Left cardiac atrium (tissue), 4 donors: ENCODE data around the gene MSH5. TPM values are rescaled to one million over a fixed set of nuclear protein-coding genes. Genes with fewer than 3 reads are reported as not detected.

ENCODE experiments used
- ATAC-seq, 2 donors: fragments of 200-7000 bp; cut with Tn5 transposase; one replicate each; pipeline ENCODE4 v1.9.1; 2020; ENCODE audit warnings: mild to moderate bottlenecking in 2 of 2, moderate library complexity in 2 of 2
- DNase-seq: peaks from one replicate; pipeline ENCODE4 v3.0.0-alpha.2; 2020
- intact Hi-C, 2 donors: fragments of 100-400 bp; cut with DNase I; formaldehyde crosslinking; loops; one replicate each; pipeline versions ENCODE4 v1.14.1 to v1.15.1; 2022 to 2023
- total RNA-seq, 2 donors: library from RNA; stranded (reverse); fragmentation: NEBNext Ultra II Directional; extraction: Animal tissue kit (Norgen Biotek cat#: 25700); gene quantifications; one replicate each; pipeline ENCODE4 v1.2.1, GENCODE V29; 2021
- donor health status: DM: no; HTN: yes; CAD: no.
- donor health status: DM: no; HTN: yes; CAD: no; lungs with severe emphysema.
- donor health status: DM: yes; HTN: yes; CAD: no.
- donor health status: Dilated cardiomyopathy.

The MSH5 gene
- total RNA-seq, 2 donors from 2014 or later: 2.6 to 3.0 TPM

DNA sequence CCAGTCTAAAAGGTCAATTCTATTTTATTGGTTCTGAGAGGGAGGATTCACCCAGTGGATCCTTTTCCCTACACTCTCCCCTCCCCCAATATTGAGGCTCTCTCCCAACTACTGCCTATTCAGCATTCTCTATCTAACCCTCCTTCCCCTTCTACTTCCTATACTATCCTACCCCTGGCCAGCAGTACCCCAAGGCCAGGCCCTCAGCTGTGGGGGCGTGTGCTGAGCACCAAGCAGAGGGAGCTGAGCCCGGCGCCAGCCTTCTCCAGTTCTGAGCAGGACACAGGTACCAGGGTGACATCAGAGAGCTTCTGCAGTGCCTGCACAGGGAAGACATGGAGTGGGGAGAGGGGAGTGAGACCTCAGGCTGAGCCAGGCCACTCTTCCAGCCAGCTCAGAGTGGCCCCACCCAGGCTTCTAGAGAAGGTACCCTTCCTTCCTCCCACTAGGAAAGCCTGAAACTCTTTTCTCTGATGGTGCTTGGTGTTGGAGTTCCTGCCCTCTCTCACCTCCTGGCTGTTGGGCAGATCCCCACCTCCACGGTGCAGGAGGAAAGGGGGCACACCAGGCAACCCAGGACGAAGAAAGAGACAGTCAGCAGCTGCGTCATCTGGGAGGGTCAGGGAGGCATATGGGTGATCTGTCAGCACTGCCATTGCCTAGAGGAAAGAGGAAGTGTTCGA, 12.6 kb upstream of the MSH5 start:
- ATAC-seq: no peak
- DNase-seq: no peak
- intact Hi-C loops: no loop called here

GRCh38 chr6:31727717-31728671, 11.8 kb upstream of the MSH5 start:
- peak; percentile 41 for DNase-seq
- no peak for ATAC-seq
- intact Hi-C loops: no loop called here

DNA sequence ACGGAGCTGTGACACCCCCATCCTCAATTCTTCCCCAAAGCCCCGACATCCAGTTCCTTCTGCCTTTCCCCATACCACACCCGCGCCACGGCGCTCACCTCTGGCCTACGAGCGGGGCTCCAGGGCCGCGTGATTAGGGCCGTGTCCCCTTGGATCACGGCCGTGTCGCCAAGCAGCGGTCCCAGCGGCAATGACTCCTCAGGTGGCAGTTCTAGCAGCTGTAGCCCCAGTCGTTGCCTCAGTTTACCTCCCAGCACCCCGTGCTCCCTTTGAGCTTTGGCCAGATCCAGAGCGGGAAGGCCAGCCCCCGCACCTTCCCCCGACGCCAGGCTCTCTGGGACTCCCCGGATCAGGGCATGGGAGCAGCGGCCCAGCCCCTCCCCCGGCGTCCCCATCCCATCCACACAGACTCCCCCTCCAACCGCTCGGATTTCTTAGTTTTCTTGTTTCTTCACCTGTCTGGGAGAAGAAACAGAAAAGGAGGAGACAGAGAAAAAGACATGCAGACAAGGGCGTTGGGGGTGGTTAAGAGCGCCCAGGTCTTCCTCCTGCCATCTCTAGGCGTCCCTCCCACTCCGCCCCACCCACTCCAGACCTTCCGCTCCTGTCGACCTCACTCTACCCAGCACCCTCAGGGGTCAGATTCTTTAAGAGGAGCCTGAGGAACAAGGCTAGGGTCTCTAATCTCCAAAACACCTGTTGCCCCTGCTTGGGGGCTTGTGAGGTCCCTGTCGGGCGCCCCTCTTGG, 10.9 kb upstream of the MSH5 start, which contains the start of gene DDAH2:
DDAH2 (minus strand) TSS at position 533 of the 748 bp plus-strand sequence; CDS start at position 395, 138 bp downstream.
- intact Hi-C loops: no loop called here
- peak; percentile 41 for DNase-seq
- peak; percentile 32 to 44 for ATAC-seq

DNA sequence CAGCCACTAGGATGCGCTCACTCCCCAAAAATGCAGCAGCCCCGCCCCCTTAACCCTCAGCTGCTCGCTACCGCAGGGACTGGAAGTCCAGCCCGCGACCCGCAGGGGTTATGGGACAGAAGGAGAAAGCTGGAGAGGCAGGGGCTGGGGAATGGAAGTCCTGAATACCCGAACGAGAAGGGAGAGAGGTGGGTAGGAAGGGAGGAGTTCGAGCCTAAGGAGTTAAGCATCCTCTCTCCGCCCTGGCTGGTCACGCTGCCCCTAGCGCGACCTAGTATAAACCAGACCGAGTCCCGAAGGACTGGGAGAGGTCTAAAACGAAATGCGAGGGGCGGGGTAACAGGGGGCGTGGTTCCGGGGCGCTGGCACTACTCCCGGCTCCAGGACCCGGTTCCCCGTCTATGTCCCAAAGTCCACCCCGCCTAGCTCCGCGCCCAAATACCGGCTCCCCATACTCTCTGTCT, 10.3 kb upstream of the MSH5 start:
- DNase-seq: peak; percentile 90
- intact Hi-C loops: no loop called here

GRCh38 chr6:31729979-31730630, 9.7 kb upstream of the MSH5 start:
- peak; percentile 93 for DNase-seq
- peak; percentile 80 to 88 for ATAC-seq
- intact Hi-C loops: loop anchor here in 1 of 2 donors (10.0 kb wide), 2 partner anchors 65 to 105 kb away; partner anchors contain the start of gene VARS1

More for the DNA sequence above, 10.3 kb upstream of the MSH5 start:
- peak; percentile 84 to 88 for ATAC-seq

DNA sequence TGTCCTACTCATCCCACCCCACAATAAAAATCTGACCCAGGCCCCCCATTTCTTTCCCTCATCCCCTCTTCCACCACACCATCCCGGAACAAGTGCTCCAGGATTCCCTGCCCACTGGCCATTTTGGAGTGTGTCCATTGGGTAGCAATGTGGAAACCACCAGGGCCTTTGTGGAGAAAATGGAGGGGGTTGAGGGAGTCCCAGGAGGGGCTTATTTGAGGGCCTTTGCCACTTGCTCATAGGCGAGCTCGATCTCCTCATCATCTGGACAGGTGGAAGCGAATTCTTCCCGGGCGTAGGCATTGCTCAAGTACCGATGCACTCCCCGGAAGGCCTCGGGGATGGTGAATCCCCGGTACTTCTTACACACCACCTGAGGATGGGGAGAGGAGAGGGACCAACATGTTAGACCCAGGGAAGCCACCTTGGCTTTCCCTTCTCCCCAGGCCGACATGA, 9.1 kb upstream of the MSH5 start:
- intact Hi-C loops: loop anchor here in 1 of 2 donors (10.0 kb wide), 2 partner anchors 64 to 104 kb away; partner anchors contain the start of gene VARS1

DNA sequence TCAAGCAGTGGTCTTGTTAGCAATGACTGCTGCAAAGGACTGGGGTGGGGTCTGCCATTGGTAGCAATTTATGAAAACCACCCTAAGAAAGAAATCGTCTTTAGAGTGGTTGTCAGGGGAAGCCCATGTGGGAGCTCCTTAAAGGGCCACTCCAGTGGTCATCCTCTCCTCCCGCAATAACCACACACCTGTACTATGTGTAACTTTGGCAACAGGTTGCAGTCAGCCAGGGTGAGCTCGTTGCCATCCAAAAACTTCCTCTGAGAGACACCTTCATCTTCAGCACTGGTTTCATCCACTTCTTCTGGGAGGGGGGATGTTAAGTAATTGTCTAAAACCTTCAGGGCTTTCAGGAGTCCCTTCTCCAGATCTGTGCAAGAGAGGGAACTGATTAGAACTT, 7.8 kb upstream of the MSH5 start:
- ATAC-seq: no peak
- intact Hi-C loops: loop anchor here in 1 of 2 donors (10.0 kb wide), 2 partner anchors 63 to 103 kb away; partner anchors contain the start of gene VARS1

More for the DNA sequence above, 9.1 kb upstream of the MSH5 start:
- ATAC-seq: no peak
- no peak for DNase-seq

DNA sequence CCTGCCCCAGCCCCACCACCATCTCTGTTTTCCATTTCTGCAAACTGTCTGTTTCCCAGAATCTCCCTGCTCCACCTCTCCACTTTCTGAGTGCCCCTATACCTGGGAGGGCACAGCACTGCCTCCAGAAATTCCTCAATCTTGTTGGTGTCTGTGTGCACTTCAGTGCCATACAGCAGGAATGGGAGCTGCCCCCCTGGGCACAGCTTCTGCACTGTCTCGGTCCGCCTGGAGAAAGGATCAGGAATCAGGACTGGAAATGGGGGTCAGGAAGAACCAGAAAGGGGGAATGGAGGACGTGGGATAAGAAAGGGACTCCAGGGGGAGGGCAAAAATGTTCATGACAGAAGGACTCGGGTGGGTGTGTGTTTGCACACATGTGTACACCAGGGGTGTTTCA, 6.1 kb upstream of the MSH5 start:
- DNase-seq: no peak
- intact Hi-C loops: loop anchor here in 1 of 2 donors (10.0 kb wide), 2 partner anchors 61 to 101 kb away; partner anchors contain the start of gene VARS1
- ATAC-seq: no peak

More for the DNA sequence above, 7.8 kb upstream of the MSH5 start:
- DNase-seq: no peak

DNA sequence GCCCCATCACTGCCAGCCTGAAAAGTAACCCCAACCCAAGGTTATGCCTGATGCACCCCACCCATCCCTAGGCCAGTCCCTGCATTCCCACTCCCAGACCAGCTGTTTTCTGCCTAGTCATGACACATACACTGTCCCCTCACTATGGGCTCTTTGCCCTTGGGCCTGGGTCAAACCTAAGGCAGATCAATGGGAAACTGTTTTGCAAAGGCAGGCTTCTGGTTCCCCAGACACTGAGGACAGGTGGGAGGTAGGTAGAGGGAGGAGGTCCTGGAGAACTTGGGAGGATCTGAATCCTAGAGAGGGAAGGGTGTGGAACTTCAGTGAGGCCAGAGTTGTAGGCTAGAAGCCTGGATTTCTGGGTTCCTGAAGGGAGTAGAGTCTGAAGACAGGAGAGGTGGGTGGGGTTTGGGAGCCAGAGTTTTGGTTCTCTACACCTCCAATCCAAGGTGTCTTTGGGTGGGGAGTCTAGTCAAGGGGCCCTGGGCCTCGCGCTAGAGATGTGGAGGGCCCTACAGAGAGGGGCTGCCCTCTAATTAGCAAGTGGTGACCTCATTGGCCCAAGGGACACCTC, 5.5 kb upstream of the MSH5 start:
- ATAC-seq: no peak
- intact Hi-C loops: loop anchor here in 1 of 2 donors (10.0 kb wide), 2 partner anchors 60 to 100 kb away; partner anchors contain the start of gene VARS1

DNA sequence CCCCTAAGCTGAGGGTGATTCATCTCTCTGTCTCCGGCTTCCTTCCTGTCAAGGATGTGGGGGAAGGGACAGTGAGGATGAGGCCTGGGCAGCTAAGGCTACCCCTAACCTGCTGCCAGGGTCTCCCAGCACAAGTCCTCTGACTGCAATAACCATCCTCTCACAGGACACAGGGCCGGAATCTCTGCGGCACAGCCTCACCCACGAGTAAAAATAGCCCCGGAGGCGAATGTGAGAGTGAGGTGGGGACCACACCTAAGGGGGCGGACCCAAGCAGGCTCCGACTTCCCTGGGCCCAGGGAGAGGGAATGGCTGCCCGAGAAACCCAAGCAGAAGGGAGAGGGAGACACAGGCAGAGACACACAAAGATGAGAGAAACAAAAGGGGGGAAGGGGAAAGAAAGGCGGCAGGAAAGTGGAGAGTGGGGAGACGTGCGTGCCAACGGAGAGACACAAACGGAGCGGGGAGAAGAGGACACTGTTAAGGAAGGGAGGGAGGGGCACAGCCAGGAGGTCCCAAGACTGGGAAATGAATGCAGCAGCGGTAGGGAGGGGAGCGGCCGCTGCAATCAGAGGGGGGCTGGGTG, 4.9 kb upstream of the MSH5 start:
- DNase-seq: peak; percentile 77
- peak in 1 of 2 donors; percentile 41 for ATAC-seq
- intact Hi-C loops: loop anchor here in 1 of 2 donors (10.0 kb wide), 2 partner anchors 60 to 100 kb away; partner anchors contain the start of gene VARS1

More for the DNA sequence above, 5.5 kb upstream of the MSH5 start:
- DNase-seq: no peak

DNA sequence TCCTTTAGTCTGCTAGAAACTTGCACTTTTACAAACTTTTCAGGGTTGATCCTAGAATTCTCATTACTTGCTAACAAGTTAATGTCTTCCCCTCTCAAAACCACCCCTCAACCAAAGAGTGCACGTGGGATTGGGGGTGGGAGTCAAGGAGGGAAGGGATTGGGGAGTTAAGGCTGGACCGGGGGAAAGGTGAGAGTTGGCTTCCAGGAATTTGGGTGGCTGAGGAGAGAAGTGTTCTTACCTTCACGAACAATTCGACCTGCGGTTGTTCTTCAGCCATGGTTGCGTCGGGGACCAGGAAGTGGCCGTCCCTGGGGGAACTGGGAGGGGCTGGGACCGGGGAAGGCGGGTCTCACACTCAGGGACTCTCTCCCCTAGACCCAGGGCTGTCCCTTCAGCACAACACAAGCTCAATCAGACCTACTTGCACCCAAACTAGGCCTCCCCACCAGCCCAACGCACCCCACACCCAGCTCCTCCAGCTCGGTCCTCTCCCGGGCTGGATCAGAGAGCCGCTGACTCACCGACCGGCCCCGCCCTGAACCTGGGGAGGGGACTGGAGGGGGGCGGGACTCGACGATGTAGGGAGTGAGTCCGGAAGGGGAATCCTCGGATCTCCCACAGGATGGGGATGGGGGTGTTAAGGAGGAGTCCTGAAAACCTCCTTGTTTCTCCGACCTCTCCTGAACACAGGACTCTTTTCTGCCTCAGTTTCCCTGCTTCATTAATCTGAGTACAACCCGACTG, 3.6 kb upstream of the MSH5 start, which contains the start of gene CLIC1:
CLIC1 (minus strand) TSS at position 510 of the 747 bp plus-strand sequence; CDS start at position 280, 230 bp downstream.
- ATAC-seq: peak; percentile 57 to 76
- DNase-seq: peak; percentile 91
- intact Hi-C loops: loop anchor here in 1 of 2 donors (10.0 kb wide), 2 partner anchors 59 to 99 kb away; partner anchors contain the start of gene VARS1

GRCh38 chr6:31736768-31737314, 3.0 kb upstream of the MSH5 start:
- DNase-seq (no peak), ATAC-seq (no peak)
- intact Hi-C loops: loop anchor here in 1 of 2 donors (10.0 kb wide), 2 partner anchors 58 to 98 kb away; partner anchors contain the start of gene VARS1

DNA sequence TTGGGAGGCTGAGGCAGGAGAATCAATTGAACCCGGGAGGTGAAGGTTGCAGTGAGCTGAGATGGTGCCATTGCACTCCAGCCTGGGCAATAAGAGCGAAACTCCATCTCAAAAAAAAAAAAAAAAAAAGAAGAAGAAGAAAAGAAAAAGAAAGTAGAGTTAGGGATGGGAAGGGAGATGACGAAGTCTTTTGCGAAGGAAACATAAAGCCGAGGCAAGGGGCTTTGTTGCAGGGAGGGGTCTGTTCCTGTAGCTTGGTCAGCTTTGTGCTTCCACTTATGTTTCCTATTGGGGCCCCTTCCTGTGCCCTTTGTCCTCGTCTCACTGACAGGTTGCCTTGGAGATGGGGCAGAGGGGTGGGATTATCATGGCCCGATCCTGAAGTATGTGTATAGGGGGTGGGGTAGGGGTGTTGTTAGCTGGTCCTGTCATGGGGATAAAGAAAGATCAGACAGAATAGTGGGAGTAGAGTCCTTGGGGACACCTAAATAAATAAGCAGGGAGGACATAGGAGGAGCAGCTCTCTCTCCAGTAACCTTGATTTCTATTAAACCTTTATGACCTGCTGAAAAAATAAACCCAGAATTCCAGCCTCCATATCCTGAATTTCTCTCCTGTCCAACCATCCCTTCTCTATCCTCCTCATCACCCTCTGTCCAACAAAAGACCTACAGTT, 2.4 kb upstream of the MSH5 start:
- DNase-seq (no peak), ATAC-seq (no peak)
- intact Hi-C loops: loop anchor here in 1 of 2 donors (10.0 kb wide), 2 partner anchors 57 to 97 kb away; partner anchors contain the start of gene VARS1

GRCh38 chr6:31737991-31738979, 1.5 kb upstream of the MSH5 start:
- peak in 1 of 2 donors; percentile 1 for ATAC-seq
- peak; percentile 65 for DNase-seq
- intact Hi-C loops: loop anchor here in 1 of 2 donors (10.0 kb wide), 2 partner anchors 57 to 97 kb away; partner anchors contain the start of gene VARS1
